ENCODE data around the gene CD4.

Gene CD4

DNA sequence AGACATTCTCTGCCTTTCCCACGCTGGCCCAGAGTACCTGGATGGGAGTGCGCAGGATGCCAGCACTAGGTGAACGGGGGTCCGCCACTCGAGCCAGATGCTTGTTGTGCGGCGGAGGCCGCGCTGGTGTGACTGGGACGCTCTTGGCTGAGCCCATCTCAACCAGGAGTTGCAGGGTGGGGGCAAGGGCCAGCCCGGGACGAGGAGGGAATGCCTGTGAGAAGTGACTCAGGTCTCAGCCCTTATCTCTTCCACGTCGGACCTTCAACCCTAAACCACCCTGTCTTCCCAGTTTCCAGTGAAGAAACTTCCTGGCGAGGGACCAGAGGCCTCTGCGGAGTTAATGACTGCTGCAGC, 61.4 kb downstream of the CD4 start:
- Histone ChIP-seq H3K27me3 (ENCODE audit: insufficient read depth, low read length) (no peaks in the 10 kb centered on the region), H3K4me3 (ENCODE audit: low read depth, low read length) (peak overlapping the region; percentile 86), H3K27ac (ENCODE audit: low read depth, low read length) (peak overlapping the region; percentile 64), H3K79me2 (ENCODE audit: control insufficient read depth, insufficient read depth, low read length, unreplicated experiment) (peaks cover 43% of the 10 kb centered on the region), H2AFZ (ENCODE audit: low read length, unreplicated experiment) (no peak overlapping the region), H3K36me3 (ENCODE audit: insufficient read depth, low read length) (0 out of 2 replicates have a peak, but pooled peaks cover 6% of the 10 kb centered on the region), H3K4me1 (ENCODE audit: control insufficient read depth, insufficient read depth, low read length, unreplicated experiment) (peaks cover 22% of the 10 kb centered on the region)

DNA sequence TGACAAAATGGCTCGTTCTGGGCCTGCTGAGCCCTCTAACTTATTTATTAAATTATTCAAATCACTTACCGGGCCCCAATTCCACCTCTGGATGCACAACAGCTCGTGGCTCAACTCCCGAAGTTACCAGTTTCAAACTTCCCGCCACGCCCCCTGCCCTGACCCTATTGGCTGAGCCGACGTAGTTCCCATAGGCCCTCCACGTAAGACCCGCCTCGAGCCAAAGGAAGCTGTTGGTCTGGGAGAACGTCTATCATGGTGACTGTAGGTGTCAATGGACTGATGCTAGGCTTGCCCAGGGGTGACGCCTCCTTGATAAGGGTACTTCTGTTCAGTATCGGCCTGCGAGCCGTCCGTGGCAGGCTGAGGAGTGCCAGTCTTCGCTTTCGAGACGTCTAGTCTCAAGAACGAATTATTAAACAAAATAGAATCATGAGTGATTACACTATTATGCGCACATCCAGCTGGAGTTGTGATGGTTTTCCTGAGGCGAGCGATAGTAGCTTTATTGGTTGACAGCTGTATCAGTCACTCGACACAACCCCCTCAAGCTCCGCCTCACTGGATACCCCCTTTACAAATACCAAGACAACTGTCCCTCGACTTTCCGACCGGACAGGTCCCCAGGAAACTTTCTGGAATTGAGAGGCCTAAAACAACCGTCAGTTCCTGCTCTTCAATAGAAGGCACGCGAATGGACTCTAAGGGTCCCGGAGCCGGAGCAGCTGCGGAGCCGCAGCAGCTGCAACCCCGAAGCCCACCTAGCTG, 62.0 kb downstream of the CD4 start, which contains the start of gene CDCA3:
CDCA3 (minus strand) TSS at position 134 of the 768 bp plus-strand sequence. CDS start 334 bp downstream, outside the sequence.
- Histone ChIP-seq H3K27ac (ENCODE audit: low read depth, low read length) (peak within 1 kb of the TSS; percentile 64), H2AFZ (ENCODE audit: low read length, unreplicated experiment) (peak within 1 kb of the TSS; percentile 58), H3K36me3 (ENCODE audit: insufficient read depth, low read length) (0 out of 2 replicates have a peak, but pooled peaks cover 3% of the 10 kb centered on the region), H3K4me1 (ENCODE audit: control insufficient read depth, insufficient read depth, low read length, unreplicated experiment) (peaks cover 22% of the 10 kb centered on the region), H3K4me3 (ENCODE audit: low read depth, low read length) (peak within 1 kb of the TSS; percentile 86), H3K27me3 (ENCODE audit: insufficient read depth, low read length) (no peaks in the 10 kb centered on the region), H3K79me2 (ENCODE audit: control insufficient read depth, insufficient read depth, low read length, unreplicated experiment) (peaks cover 44% of the 10 kb centered on the region)

DNA sequence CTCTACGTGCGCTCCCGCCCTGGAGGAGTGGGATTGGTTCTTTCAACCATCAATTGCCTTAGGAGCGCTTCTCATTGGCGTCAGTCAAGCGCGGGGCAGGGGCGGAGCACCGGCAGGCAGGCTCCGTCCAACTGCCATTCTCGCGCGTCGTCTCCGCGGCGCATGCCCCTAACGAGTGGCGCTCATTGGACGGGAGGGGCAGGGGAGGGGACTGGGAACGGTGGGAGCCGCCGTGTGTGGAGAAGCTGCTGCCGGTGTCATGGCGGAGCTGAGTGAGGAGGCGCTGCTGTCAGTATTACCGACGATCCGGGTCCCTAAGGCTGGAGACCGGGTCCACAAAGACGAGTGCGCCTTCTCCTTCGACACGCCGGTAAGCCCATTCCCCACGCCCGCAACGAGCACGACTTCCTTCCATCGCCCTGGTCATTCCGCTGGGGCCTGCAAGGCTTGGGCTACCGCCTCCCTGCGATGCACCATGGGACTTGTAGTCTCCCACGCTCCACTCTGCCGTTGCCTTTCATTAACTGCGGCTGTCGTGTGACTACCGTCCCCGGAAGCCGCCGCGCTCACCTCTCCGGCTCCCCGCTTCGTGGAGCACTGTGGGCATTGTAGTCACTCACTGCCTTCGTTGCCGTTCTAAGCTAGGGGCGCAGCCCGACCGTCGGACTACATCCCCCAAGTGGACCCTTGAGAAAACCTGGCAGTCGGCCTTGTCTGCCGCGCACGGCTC, 62.8 kb downstream of the CD4 start, which contains the start of gene USP5:
USP5 (plus strand) TSS at position 230 of the 730 bp plus-strand sequence; CDS start at position 260, 30 bp downstream.
- peaks cover 22% of the 10 kb centered on the region for H3K4me1 ChIP-seq (ENCODE audit: control insufficient read depth, insufficient read depth, low read length, unreplicated experiment)
- peak within 1 kb of the TSS; percentile 83 for H3K27ac ChIP-seq (ENCODE audit: low read depth, low read length)
- no peaks in the 10 kb centered on the region for H3K27me3 ChIP-seq (ENCODE audit: insufficient read depth, low read length)
- 0 out of 2 replicates have a peak, but pooled peaks cover 3% of the 10 kb centered on the region for H3K36me3 ChIP-seq (ENCODE audit: insufficient read depth, low read length)
- peak within 1 kb of the TSS; percentile 86 for H3K4me3 ChIP-seq (ENCODE audit: low read depth, low read length)
- peaks cover 44% of the 10 kb centered on the region for H3K79me2 ChIP-seq (ENCODE audit: control insufficient read depth, insufficient read depth, low read length, unreplicated experiment)
- peak within 1 kb of the TSS; percentile 58 for H2AFZ ChIP-seq (ENCODE audit: low read length, unreplicated experiment)

DNA sequence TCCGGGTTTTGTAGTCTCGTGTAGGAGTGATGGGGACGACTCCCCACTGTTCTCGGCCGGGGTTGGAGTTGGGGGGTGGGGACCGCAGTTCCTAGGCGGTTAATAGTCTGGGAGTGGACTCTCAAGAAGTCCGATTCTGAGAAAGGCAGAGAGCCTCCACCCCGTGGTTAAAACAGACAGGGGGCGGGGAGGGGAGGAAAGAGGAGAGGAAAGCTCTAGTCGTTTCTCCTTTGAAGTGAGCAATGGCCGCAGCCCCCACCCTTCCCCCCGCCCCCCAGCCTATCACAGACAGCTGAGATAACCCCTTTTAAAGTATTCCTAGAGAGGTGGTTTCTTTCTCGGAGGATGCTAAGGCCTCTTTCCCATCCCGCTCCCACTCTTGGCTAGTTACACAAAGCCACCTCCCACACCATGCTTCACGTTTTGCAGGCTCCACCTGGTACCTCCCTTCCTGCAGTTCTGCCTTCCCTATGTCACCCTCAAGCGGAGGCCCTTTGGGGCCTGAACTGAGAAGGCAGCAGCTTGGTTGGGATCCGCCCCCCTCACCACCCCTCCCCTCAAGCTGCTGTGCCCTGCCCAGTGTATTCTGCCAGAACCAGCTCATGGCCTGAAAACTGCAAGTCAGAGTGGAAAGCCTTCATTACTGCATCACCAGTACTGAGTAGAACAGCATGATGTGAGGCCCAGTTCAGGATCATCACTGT, 63.5 kb downstream of the CD4 start:
- H3K27me3 ChIP-seq (ENCODE audit: insufficient read depth, low read length): no peaks in the 10 kb centered on the region
- H2AFZ ChIP-seq (ENCODE audit: low read length, unreplicated experiment): peak overlapping the region; percentile 32
- peak overlapping the region; percentile 86 for H3K4me3 ChIP-seq (ENCODE audit: low read depth, low read length)
- H3K27ac ChIP-seq (ENCODE audit: low read depth, low read length): peak overlapping the region; percentile 83
- H3K4me1 ChIP-seq (ENCODE audit: control insufficient read depth, insufficient read depth, low read length, unreplicated experiment): peaks cover 22% of the 10 kb centered on the region
- H3K36me3 ChIP-seq (ENCODE audit: insufficient read depth, low read length): peaks cover 10% of the 10 kb centered on the region
- peaks cover 44% of the 10 kb centered on the region for H3K79me2 ChIP-seq (ENCODE audit: control insufficient read depth, insufficient read depth, low read length, unreplicated experiment)

DNA sequence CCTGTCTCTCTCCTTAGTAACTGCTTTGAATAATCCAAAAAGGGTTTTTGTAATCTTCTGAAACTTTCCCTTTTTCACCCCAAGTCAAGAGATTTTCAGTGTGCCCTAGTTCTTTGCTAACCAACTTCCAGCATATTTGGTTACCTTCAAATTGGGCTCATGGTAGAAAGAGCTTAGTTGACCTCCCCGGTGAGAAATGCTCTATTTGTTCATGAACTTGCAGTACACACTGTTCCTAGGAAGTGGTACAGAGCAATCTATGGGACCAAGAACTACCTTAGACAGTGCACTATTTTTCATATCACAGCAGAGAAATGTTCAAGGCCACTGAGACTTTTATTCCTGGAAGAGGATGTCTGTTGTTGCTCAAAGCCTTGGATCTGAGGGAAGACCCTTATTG, 64.3 kb downstream of the CD4 start:
- Histone ChIP-seq H2AFZ (ENCODE audit: low read length, unreplicated experiment) (no peak overlapping the region), H3K27ac (ENCODE audit: low read depth, low read length) (peak overlapping the region; percentile 83), H3K36me3 (ENCODE audit: insufficient read depth, low read length) (peaks cover 17% of the 10 kb centered on the region), H3K79me2 (ENCODE audit: control insufficient read depth, insufficient read depth, low read length, unreplicated experiment) (peaks cover 44% of the 10 kb centered on the region), H3K4me3 (ENCODE audit: low read depth, low read length) (peak overlapping the region; percentile 86), H3K4me1 (ENCODE audit: control insufficient read depth, insufficient read depth, low read length, unreplicated experiment) (peaks cover 22% of the 10 kb centered on the region), H3K27me3 (ENCODE audit: insufficient read depth, low read length) (no peaks in the 10 kb centered on the region)

DNA sequence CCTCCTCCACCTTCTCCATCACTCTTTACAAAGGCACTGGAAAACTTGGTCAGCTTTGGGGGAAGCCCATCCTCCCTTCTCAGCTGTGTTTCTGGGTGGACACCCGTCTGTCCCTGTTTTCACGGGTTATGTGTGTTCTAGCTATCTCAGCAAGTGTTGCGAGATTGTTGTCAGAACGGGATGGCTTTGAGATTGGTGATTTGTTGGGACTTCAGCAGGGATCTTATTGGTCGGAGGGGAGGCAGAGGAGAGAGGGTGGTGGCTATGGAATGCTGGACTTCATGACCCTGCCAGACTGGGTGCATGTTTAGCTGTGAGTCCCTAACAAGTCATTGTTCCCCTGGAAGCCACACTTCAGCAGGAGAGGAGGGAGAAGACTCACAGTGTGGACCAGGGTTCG, 64.7 kb downstream of the CD4 start:
- H2AFZ ChIP-seq (ENCODE audit: low read length, unreplicated experiment): no peak overlapping the region
- no peaks in the 10 kb centered on the region for H3K27me3 ChIP-seq (ENCODE audit: insufficient read depth, low read length)
- H3K27ac ChIP-seq (ENCODE audit: low read depth, low read length): peak overlapping the region; percentile 83
- peak overlapping the region; percentile 86 for H3K4me3 ChIP-seq (ENCODE audit: low read depth, low read length)
- H3K4me1 ChIP-seq (ENCODE audit: control insufficient read depth, insufficient read depth, low read length, unreplicated experiment): peaks cover 22% of the 10 kb centered on the region
- H3K79me2 ChIP-seq (ENCODE audit: control insufficient read depth, insufficient read depth, low read length, unreplicated experiment): peaks cover 42% of the 10 kb centered on the region
- peaks cover 19% of the 10 kb centered on the region for H3K36me3 ChIP-seq (ENCODE audit: insufficient read depth, low read length)

DNA sequence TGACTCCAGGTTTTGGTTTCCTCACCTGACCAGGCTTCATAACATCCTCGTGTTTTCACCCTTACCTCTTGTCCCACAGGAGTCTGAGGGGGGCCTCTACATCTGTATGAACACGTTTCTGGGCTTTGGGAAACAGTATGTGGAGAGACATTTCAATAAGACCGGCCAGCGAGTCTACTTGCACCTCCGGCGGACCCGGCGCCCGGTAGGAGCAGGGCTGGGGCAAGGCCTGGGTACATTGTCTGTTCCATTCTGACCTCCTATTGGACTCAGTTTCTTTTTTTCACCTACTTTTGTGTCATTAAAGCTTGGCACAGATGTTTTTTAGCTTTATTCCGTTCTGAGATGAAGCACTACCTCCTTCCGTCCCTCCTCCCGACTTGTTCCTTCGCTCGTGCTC, 66.0 kb downstream of the CD4 start:
- peaks cover 19% of the 10 kb centered on the region for H3K36me3 ChIP-seq (ENCODE audit: insufficient read depth, low read length)
- H2AFZ ChIP-seq (ENCODE audit: low read length, unreplicated experiment): no peak overlapping the region
- peaks cover 30% of the 10 kb centered on the region for H3K79me2 ChIP-seq (ENCODE audit: control insufficient read depth, insufficient read depth, low read length, unreplicated experiment)
- no peak overlapping the region for H3K4me3 ChIP-seq (ENCODE audit: low read depth, low read length)
- H3K4me1 ChIP-seq (ENCODE audit: control insufficient read depth, insufficient read depth, low read length, unreplicated experiment): peaks cover 12% of the 10 kb centered on the region
- H3K27ac ChIP-seq (ENCODE audit: low read depth, low read length): no peak overlapping the region
- H3K27me3 ChIP-seq (ENCODE audit: insufficient read depth, low read length): no peaks in the 10 kb centered on the region

DNA sequence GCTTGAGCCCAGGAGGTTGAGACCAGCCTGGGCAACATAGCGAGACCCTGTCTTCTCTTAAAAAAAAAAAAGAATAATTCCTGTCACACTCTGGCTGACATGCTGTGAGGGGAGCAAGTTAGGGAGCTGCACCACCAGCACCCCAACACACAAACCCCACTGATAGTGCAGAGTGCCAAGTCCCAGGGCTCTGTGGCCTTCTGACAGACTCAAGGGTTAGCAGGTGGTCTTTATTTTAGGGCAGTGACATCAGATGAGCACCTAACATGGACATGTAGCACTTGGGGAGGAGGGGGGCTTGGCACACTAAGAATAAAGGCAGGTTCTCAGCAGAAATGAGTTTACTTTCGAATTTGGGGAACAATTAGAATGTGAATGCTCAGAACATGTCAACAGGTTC, 69.5 kb downstream of the CD4 start:
- Histone ChIP-seq H3K36me3 (ENCODE audit: insufficient read depth, low read length) (peaks cover 32% of the 10 kb centered on the region), H3K79me2 (ENCODE audit: control insufficient read depth, insufficient read depth, low read length, unreplicated experiment) (peaks cover 19% of the 10 kb centered on the region), H3K4me3 (ENCODE audit: low read depth, low read length) (no peak overlapping the region), H3K27ac (ENCODE audit: low read depth, low read length) (no peak overlapping the region), H3K4me1 (ENCODE audit: control insufficient read depth, insufficient read depth, low read length, unreplicated experiment) (peaks cover 5% of the 10 kb centered on the region), H2AFZ (ENCODE audit: low read length, unreplicated experiment) (no peak overlapping the region), H3K27me3 (ENCODE audit: insufficient read depth, low read length) (no peaks in the 10 kb centered on the region)

DNA sequence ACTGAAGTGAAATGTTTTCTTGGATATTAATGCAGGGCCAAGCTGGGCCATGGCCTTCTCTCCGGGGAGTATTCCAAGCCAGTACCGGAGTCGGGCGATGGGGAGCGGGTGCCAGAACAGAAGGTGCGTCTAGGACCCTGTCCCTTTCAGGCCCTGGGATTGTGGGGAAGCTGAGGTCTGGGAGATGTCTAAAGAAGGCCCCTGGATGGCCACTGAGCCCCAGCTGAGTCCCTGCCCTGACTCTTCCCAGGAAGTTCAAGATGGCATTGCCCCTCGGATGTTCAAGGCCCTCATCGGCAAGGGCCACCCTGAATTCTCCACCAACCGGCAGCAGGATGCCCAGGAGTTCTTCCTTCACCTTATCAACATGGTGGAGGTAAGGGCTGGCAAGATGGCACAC, 70.8 kb downstream of the CD4 start:
- Histone ChIP-seq H3K4me3 (ENCODE audit: low read depth, low read length) (no peak overlapping the region), H3K36me3 (ENCODE audit: insufficient read depth, low read length) (peaks cover 32% of the 10 kb centered on the region), H3K4me1 (ENCODE audit: control insufficient read depth, insufficient read depth, low read length, unreplicated experiment) (no peaks in the 10 kb centered on the region), H3K27ac (ENCODE audit: low read depth, low read length) (no peak overlapping the region), H2AFZ (ENCODE audit: low read length, unreplicated experiment) (no peak overlapping the region), H3K27me3 (ENCODE audit: insufficient read depth, low read length) (no peaks in the 10 kb centered on the region), H3K79me2 (ENCODE audit: control insufficient read depth, insufficient read depth, low read length, unreplicated experiment) (peaks cover 7% of the 10 kb centered on the region)

DNA sequence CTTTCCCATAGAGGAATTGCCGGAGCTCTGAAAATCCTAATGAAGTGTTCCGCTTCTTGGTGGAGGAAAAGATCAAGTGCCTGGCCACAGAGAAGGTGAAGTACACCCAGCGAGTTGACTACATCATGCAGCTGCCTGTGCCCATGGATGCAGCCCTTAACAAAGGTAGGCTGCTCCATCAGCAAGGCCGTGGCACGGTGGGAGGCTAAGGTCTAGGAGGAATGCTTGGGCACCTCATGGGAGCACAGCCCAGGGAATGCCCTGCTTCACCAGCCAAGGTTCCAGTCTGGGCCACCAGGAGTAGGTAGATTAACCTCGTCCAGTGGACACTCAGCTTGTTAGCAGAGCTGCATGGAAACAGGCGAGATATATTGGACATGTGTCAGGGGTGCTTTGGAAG, 71.6 kb downstream of the CD4 start:
- Histone ChIP-seq H2AFZ (ENCODE audit: low read length, unreplicated experiment) (no peak overlapping the region), H3K4me3 (ENCODE audit: low read depth, low read length) (no peak overlapping the region)

More for the DNA sequence above, 71.6 kb downstream of the CD4 start:
- Histone ChIP-seq H3K27me3 (ENCODE audit: insufficient read depth, low read length) (no peaks in the 10 kb centered on the region), H3K27ac (ENCODE audit: low read depth, low read length) (no peak overlapping the region), H3K79me2 (ENCODE audit: control insufficient read depth, insufficient read depth, low read length, unreplicated experiment) (no peaks in the 10 kb centered on the region), H3K4me1 (ENCODE audit: control insufficient read depth, insufficient read depth, low read length, unreplicated experiment) (no peaks in the 10 kb centered on the region), H3K36me3 (ENCODE audit: insufficient read depth, low read length) (peaks cover 29% of the 10 kb centered on the region)

Measured in ACC112 (cell line).